Measurements from ENCODE around the gene KRTCAP2.
A peak's percentile ranks its signal among the peaks of the same experiment; 100 is the strongest.
"Not testable (repeated sequence)": the region's sequence is repeated elsewhere in the genome, so short reads cannot be mapped to it uniquely, and the experiment has no call there.

KRTCAP2 gene

DNA sequence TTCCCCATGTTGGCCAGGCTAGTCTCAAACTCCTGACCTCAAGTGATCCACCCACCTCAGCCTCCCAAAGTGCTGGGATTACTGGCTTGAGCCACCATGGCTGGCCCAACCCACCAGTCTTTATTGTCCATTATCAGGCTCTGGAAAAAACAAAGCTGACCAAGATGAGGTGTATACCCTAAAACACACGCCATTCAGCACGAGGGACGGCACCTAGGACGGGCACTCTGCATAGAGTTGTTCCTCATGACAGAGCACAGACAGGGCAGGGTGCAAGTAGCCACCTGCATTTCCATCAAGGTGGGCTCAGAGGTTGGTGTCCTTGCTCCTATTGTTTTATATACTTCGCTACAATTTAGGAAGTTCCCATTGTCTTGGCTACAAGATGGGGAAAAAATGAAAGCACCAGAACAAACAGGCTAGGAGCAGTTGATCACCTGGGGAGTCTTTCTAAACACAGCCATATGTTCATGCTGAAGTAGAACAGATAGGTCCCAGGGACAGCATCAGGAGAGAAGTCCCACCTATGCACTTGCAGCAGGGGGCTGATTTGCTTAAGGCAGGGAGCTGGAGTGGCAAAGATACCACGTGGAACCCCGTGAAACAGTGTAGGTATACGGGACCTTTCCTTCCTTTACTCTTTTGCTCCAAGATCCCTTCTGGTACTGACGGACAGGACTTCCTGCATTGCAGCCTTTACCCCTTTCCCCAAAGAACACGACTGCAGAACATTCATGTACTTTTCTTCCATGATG lies 4.5 kb downstream of the KRTCAP2 start:
- no peak overlapping the region for H3K27ac ChIP-seq (replicated peaks)
- H3K27me3 ChIP-seq (ENCODE audit: insufficient read depth, poor library complexity, severe bottlenecking), result no peaks in the 10 kb centered on the region
- TF ChIP-seq, protein P1, sequence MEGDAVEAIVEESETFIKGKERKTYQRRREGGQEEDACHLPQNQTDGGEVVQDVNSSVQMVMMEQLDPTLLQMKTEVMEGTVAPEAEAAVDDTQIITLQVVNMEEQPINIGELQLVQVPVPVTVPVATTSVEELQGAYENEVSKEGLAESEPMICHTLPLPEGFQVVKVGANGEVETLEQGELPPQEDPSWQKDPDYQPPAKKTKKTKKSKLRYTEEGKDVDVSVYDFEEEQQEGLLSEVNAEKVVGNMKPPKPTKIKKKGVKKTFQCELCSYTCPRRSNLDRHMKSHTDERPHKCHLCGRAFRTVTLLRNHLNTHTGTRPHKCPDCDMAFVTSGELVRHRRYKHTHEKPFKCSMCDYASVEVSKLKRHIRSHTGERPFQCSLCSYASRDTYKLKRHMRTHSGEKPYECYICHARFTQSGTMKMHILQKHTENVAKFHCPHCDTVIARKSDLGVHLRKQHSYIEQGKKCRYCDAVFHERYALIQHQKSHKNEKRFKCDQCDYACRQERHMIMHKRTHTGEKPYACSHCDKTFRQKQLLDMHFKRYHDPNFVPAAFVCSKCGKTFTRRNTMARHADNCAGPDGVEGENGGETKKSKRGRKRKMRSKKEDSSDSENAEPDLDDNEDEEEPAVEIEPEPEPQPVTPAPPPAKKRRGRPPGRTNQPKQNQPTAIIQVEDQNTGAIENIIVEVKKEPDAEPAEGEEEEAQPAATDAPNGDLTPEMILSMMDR (IDR thresholded peaks at IDR 0.05; ENCODE audit: insufficient read depth, low read length), result no peak
- TF ChIP-seq GABPA (IDR thresholded peaks at IDR 0.05; ENCODE audit: low read depth) (no peak), POLR2AphosphoS5 (IDR thresholded peaks at IDR 0.05; ENCODE audit: low read depth) (no peak), SPI1 (IDR thresholded peaks at IDR 0.05; ENCODE audit: borderline replicate concordance, low read depth) (no peak)
- TF ChIP-seq, protein P2, sequence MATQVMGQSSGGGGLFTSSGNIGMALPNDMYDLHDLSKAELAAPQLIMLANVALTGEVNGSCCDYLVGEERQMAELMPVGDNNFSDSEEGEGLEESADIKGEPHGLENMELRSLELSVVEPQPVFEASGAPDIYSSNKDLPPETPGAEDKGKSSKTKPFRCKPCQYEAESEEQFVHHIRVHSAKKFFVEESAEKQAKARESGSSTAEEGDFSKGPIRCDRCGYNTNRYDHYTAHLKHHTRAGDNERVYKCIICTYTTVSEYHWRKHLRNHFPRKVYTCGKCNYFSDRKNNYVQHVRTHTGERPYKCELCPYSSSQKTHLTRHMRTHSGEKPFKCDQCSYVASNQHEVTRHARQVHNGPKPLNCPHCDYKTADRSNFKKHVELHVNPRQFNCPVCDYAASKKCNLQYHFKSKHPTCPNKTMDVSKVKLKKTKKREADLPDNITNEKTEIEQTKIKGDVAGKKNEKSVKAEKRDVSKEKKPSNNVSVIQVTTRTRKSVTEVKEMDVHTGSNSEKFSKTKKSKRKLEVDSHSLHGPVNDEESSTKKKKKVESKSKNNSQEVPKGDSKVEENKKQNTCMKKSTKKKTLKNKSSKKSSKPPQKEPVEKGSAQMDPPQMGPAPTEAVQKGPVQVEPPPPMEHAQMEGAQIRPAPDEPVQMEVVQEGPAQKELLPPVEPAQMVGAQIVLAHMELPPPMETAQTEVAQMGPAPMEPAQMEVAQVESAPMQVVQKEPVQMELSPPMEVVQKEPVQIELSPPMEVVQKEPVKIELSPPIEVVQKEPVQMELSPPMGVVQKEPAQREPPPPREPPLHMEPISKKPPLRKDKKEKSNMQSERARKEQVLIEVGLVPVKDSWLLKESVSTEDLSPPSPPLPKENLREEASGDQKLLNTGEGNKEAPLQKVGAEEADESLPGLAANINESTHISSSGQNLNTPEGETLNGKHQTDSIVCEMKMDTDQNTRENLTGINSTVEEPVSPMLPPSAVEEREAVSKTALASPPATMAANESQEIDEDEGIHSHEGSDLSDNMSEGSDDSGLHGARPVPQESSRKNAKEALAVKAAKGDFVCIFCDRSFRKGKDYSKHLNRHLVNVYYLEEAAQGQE (IDR thresholded peaks at IDR 0.05; ENCODE audit: insufficient replicate concordance, low read depth), result no peak
- no peak for DNase-seq (ENCODE audit: low read depth in 1 of 2, low spot score in 1 of 2)
- H3K4me3 ChIP-seq (replicated peaks; ENCODE audit: insufficient read depth, low read length), result no peak overlapping the region

DNA sequence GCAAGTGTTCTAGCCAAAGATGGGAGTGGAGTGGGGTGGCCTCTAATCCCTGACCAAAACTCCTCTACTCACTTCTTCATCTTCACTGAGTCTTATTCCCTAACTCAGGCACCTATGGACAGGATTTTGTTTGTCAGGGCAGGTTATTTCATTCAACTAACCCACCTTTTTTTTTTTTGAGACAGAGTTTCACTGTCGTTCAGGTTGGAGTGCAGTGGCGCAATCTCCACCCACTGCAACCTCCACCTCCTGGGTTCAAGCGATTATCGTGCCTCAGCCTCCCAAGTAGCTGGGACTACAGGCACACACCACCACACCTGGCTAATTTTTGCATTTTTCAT lies 5.0 kb downstream of the KRTCAP2 start:
- not testable (repeated sequence) for H3K27ac ChIP-seq (replicated peaks); H3K27me3 ChIP-seq (ENCODE audit: insufficient read depth, poor library complexity, severe bottlenecking); H3K4me3 ChIP-seq (replicated peaks; ENCODE audit: insufficient read depth, low read length); DNase-seq (ENCODE audit: low read depth in 1 of 2, low spot score in 1 of 2)

DNA sequence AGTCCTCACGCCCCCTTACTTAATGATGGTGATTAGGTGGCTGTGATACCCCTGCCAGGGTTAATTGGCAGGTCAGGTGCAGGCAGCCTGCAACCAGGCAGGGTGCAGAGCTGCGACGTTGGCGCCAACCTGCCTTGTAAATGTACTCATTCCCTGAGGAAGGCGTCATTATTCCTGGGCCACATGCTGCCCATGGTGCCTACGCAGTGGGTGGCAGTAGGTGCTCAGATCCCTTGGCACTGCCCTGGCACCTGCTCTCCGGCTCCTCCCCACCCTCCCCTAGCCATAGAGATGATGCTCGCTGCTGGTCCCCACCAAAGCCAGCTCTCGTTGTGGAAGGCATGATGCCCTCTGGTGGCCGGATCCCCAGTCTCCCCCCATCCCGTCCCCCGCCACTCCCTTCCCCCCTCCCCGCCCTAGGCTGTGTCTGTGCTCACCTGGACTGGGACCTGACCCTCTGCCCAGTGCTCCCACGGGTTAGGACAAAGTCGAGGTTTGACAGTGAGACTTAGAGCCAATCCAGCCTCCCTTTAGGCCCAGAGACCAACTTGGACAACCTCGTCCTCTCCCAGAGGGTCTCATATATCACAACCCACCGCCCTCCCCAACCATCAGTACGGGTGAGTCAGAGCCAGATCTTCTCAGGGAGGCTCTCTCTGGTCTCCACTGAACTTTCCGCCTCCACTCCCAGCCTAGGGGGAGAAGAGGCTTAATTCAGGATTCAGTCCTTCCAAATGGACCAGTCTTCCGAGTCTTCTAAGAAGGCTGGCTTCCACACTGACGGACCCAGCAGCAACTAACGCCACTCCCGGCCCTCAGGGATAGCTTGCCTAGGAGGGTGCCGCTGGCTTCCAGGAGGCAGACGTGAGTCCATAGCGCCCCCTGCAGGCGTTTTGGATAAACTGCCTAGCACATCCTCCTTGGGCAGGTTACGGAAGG lies 5.7 kb downstream of the KRTCAP2 start:
- Histone ChIP-seq H3K4me3 (replicated peaks; ENCODE audit: insufficient read depth, low read length) (no peak overlapping the region), H3K27ac (replicated peaks) (peak overlapping the region; percentile 52; the same call in 1 of the 2 replicates), H3K27me3 (ENCODE audit: insufficient read depth, poor library complexity, severe bottlenecking) (no peaks in the 10 kb centered on the region)
- TF ChIP-seq, protein P2 (IDR thresholded peaks at IDR 0.05; ENCODE audit: insufficient replicate concordance, low read depth), result no peak
- TF ChIP-seq GABPA (IDR thresholded peaks at IDR 0.05; ENCODE audit: low read depth) (peak; percentile 5; the same call in 1 of the 2 replicates), SPI1 (IDR thresholded peaks at IDR 0.05; ENCODE audit: borderline replicate concordance, low read depth) (no peak), POLR2AphosphoS5 (IDR thresholded peaks at IDR 0.05; ENCODE audit: low read depth) (no peak)
- TF ChIP-seq, protein P1 (IDR thresholded peaks at IDR 0.05; ENCODE audit: insufficient read depth, low read length), result peak; percentile 81
- peak; percentile 83 to 92 for DNase-seq (ENCODE audit: low read depth in 1 of 2, low spot score in 1 of 2)

Measured in HL-60 (cell line).